Fibroblast of lung (primary cell): ENCODE data around the gene ENKD1.

Source experiments
- CTCF ChIP-seq, 2 donors: IDR thresholded peaks in 1 of 2; conservative IDR thresholded peaks in 1 of 2; 1 replicate in 1 of 2; 2 replicates in 1 of 2; pipeline ENCODE4 v1.5.1; 2011 to 2012; ENCODE audit warnings: low read length in 2 of 2, control low read depth in 1 of 2, inconsistent platforms in 1 of 2, low read depth in 1 of 2, mild to moderate bottlenecking in 1 of 2
- EZH2 ChIP-seq: IDR thresholded peaks from 2 replicates; pipeline ENCODE4 v1.5.1; 2012; ENCODE audit warnings: low read length, control low read depth, mild to moderate bottlenecking; ENCODE audit errors: missing control alignments

- no peak for TF ChIP-seq CTCF (conservative IDR thresholded peaks at IDR 0.05 in 1 of 2, IDR thresholded peaks at IDR 0.05 in 1 of 2; ENCODE audit: low read depth in 1 of 2, low read length in 2 of 2)
- no peak for TF ChIP-seq EZH2
Measured at GRCh38 chr16:67628216-67628615, 38.3 kb downstream of the ENKD1 start.
